NCI-H187 treated with DMSO at 0.1 percent for 48 hours (cell line): Measurements from ENCODE around the gene TUBD1.
A peak's percentile ranks its signal among the peaks of the same experiment; 100 is the strongest.
"Not testable (repeated sequence)": the region's sequence is repeated elsewhere in the genome, so short reads cannot be mapped to it uniquely, and the experiment has no call there.

ENCODE experiments used
- DNase-seq: peaks from one replicate; lab custom pipeline; 2025; lab: John Stamatoyannopoulos, UW

TUBD1 gene

DNA sequence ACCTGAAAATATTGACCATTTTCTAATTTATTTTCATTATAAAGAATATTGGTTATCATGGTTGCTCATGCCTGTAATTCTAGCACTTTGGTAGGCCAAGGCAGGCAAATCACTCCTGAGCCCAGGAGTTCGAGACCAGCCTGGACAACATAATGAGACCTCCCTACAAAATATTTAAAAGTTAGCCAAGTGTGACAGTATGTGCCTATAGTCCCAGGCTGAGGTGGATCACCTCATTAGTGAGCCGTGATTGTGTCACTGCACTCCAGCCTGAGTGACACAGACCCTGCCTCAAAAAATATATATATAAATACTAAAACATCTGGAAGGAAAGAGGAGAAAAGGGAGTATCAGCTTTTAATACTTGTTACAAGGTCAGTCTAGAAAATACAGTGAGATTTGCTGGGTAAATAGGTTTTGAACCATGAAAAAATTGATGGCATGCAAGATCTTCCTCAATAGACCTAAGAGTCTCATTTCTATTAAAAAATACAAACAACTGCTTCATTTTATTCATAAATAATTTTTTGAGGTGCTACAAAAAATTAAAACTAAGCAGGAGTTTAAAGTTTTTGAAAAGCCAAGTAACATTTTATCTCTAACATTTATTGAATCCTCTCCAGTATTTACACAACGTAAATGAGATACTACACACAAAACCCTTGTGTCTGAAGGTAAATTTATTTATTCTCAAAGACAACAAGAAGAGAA is 47.7 kb downstream of the TUBD1 start:
- no peak for DNase-seq

DNA sequence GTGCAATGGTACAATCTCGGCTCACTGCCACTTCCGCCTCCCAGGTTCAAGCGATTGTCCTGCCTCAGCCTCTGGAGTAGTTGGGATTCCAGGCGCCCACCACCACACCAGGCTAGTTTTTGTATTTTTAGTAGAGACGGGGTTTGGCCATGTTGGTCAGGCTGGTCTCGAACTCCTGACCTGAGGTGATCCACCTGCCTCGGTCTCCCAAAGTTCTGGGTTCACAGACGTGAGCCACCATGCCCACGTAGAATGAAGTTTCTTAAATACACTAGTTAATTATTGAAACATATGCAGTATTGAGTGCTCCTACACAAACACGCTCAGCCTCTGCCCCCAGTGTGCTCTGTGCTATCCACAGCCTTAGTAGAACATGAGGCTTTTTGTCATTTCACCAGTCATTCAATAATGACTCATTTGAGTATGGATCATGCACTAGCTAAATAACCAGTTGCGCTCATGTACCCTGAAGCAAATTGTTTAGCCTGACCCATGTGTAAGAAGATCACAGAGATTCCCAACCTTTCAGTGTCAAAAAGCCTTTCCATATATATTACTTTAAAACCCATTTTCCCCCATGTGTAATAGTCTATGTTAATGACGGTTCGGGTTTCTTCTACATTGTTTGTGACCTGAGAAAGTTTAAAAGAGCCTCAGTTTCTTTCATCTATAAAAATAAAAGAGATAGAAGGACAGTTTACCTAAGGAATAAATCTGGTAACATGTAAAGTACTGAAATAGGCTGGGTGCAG is 49.7 kb downstream of the TUBD1 start:
- DNase-seq, result no peak

DNA sequence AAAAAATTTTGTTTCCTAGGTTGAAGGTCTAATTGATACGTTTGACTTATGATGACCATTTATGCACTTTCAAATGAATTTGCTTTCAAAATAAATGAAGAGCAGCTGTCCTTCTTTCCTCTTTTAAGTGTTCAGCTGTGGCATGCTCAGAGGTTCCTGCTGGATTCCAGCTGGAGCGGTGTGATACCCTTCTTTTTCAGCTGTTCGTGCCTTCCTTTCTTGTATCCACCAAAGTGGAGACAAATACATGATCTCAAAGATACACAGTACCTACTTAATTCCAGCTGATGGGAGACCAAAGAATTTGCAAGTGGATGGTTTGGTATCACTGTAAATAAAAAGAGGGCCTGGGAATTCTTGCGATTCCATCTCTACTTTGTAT is 50.9 kb downstream of the TUBD1 start:
- DNase-seq, result not testable (repeated sequence)

DNA sequence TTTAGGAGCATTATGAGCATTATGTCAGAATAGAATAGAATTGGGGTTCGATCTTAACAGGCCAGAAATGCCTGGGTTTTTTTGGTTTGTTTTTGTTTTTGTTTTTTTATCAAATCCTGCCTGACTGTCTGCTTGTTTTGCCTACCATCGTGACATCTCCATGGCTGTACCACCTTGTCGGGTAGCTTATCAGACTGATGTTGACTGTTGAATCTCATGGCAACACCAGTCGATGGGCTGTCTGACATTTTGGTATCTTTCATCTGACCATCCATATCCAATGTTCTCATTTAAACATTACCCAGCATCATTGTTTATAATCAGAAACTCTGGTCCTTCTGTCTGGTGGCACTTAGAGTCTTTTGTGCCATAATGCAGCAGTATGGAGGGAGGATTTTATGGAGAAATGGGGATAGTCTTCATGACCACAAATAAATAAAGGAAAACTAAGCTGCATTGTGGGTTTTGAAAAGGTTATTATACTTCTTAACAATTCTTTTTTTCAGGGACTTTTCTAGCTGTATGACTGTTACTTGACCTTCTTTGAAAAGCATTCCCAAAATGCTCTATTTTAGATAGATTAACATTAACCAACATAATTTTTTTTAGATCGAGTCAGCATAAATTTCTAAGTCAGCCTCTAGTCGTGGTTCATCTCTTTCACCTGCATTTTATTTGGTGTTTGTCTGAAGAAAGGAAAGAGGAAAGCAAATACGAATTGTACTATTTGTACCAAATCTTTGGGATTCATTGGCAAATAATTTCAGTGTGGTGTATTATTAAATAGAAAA is 51.5 kb downstream of the TUBD1 start:
- DNase-seq, result not testable (repeated sequence)

DNA sequence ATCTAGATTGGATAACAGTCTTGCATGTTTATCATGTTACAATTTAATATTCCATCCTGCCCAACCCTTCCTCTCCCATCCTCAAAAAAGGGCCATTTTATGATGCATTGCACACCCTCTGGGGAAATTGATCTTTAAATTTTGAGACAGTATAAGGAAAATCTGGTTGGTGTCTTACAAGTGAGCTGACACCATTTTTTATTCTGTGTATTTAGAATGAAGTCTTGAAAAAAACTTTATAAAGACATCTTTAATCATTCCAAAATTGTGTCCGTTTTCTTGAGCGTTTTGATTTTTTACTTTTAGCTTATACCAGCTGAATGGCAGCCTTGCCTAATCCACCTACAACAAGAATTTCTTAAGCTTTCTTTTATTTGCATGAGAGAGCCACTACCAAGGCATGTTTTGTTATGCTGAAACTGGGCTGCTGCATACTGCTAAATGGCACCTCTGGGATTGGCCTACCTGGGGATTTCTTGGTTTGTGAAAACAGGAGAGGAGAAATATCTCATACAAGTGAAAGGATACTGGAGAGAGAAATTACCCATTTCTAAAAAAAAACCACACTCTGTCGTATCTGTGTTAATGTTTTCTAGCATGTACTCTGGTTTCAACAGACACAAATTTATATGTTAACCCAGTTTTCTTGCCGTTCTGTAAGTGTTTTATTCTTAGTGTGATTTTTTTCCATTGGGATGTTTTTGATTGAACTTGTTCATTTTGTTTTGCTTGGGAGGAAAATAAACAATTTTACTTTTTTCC is 52.2 kb downstream of the TUBD1 start:
- no peak for DNase-seq

DNA sequence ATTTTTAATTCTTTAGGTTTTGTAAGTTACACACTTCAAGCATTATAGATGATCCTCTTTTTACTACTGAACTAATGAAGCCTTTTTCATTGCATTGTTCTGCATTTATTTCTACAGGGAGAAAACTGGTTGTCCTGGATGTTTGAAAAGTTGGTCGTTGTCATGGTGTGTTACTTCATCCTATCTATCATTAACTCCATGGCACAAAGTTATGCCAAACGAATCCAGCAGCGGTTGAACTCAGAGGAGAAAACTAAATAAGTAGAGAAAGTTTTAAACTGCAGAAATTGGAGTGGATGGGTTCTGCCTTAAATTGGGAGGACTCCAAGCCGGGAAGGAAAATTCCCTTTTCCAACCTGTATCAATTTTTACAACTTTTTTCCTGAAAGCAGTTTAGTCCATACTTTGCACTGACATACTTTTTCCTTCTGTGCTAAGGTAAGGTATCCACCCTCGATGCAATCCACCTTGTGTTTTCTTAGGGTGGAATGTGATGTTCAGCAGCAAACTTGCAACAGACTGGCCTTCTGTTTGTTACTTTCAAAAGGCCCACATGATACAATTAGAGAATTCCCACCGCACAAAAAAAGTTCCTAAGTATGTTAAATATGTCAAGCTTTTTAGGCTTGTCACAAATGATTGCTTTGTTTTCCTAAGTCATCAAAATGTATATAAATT is 53.0 kb downstream of the TUBD1 start:
- DNase-seq, result no peak

DNA sequence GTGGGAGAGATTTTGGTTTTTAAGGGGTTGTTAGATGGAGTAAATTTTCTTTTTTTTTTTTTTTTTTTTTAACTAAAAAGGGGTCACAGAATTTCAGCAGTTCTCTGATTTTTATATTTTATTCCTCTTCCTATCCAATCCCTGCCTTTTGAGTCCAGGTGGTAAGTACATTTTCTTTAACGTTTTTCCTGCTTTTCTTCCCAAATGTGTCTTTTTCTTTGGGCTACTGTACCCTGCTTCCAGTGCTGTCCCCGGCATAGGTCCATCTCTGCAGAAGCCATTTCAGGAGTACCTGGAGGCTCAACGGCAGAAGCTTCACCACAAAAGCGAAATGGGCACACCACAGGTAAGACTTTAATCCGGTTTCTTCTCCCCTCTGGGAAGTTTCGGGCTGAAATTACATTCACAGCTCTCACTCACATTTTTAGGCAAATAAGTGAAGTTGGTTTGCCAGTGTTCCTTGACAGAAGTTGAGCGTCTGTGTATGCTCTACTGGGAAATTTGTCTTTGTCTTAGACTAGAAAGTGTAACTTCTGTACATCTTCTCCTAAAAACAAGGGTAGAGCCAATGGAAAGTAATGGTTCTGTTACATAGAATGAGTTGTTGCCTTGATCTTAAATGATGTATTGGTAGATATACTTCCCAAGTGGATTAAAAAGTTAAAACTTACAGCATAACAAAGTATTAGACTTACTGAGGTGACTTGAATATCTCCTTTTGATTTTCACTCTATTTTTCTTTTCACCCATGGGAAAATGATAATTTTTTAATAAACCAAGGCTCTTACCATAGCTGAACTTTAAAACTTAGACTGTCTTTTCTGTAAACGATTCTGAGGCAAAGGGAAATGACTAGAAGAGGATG is 54.5 kb downstream of the TUBD1 start:
- no peak for DNase-seq

DNA sequence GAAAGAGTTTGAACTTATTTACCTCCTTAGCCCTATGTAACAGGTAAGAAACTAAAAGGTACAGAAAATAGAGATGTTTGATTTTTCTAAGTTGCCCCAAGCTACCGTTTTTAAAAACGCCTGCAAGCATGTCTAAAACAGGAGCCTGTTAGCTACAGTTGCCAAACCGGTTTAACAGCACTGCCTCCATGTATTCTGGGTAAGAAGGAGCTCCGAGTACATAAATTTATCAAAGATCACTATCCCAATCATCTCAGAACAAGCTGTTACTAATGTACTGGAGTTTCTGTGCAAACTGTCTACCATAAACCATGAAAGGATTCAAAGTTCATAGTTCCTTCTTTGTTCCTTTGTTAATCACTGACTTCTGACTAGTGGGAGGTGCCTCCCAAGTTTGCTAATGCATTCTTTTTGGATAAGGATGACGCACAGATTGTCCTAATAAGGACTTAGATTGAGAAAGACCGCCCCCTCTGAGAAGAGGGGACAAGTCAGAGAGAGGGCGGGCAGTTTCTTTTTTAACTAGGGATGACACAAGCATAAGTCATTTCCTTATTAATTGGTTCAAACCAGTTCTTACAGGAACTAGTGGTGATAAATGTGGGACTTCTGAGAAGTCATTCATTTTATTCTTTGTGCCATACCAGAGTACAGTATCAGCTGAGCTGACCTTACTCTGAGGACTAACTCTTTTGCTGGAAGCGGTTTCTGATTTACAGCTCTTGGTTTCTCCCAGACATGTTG is 55.3 kb downstream of the TUBD1 start:
- no peak for DNase-seq

DNA sequence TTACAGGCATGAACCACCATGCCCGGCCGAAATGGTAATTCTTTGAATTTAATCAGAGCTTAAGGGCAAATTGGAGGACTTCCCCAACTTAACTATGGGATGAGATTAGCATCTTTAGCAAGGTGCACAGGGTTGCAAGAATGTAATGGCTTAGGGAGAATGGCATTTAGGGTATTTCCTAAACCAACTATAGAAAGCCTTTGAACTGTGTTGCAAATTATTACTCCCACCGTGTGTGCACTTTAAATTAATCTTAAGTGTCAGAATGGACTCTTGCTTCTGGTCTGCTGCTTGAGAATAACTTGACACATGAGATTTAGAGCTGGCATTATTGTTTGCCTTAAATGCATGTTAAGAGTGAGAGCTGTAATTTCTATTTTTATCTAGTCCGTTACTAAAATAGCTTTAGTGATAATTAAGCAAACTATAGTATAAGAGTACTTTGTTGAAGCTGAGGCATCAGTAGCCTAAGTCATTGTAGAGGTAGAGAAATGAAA is 59.8 kb downstream of the TUBD1 start:
- no peak for DNase-seq

DNA sequence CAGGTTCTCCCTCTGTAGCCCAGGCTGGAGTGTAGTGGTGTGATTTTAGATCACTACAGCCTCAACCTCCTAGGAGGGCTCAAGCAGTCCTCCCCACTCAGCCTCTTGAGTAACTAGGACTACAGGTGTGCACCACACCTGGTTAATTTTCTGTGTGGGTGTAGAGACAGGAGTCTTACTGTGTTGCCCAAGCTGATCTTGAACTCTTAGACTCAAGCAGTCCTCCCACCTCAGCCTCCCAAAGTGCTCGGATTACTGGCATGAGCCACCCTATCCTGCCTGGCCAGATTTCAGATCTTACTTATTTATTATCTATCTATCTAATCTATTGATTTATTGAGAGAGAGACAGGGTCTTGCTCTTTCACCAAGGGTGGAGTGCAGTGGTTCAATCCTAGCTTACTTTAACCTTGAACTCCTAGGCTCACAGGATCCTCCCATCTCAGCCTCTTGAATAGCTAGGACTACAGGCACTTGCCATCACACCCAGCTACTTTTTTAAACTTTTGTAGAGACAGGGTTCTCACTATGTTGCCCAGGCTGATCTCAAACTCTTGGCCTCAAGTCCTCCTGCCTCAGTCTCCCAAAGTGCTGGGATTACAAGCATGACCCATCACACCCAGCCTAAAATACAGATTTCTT is 61.8 kb downstream of the TUBD1 start:
- DNase-seq, result no peak

DNA sequence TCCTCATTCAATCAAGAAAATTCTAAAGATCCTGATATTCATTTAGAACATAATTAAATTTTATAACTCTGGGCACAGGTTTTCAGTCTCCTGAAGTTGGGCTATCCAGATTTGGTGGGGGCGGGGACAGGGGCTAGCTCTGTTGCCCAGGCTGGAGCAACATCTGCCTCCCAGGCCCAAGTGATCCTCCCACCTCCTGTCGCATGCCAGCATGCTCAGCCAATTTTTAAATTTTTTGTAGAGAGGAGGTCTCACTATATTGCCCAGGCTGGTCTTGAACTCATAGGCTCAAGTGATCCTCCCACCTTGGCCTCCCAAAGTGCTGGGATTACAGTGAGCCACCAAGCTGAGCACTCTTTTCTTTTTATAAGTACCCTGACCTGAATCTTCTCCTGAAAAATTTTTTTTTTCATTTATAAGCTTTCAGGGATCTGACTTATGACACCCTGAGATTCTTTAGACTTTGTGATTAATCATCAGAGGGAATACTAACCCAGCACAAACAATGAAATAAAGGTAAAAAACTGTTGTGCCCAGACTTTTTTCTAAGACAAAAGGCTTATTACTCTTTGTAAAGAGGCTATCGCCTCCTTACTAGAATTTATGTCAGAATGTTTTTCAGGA is 62.6 kb downstream of the TUBD1 start:
- no peak for DNase-seq

DNA sequence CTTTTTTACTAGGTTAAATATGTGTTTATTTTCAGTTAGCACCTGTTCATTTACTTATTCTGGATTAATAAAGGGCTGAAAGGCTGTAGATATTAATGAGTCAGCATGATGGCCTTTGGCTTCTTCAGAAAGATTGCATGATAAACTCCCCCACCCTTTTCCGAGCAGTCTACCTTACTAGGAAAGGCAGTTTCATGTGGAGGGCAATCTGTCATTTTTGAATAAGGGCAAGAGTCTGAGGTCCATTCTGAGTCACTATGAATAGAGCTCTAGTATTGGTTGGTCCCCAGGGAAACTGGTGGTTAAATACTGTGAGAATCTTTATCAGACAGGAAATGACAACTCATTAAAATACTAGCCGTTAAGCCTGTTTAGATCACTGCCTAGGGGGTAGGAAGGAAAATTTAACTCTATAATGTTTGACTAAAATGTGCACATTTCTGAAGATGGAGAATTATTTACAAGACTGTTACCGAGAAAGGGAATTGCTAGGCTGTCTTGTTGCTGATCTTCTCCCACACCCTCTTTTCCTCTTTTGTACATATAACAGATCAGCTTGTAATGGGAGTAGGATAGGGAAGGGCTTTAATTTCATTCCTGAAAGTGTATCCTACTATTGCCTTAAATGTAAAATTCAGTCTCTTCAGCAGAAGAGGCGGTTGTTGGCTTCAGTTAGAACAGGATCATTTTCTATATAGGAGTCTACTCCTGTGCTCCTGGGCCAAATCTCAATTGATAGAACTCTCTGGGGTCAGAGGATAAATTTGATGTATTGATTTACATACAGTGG is 63.3 kb downstream of the TUBD1 start:
- DNase-seq, result peak; percentile 8

DNA sequence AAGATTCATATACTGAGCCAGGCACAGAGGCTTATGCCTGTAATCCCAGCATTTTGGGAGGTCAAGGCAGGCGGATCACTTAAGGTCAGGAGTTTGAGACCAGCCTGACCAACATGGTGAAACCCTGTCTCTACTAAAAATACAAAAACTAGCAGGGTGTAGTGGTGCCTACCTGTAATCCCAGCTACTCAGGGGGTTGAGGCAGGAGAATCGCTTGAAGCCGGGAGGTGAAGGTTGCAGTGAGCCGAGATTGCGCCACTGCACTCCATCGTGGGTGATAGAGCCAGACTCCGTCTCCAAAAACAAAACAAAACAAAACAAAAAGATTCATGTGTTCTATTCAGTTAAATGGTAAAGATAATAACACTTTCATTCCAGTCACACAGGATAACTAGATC is 63.9 kb downstream of the TUBD1 start:
- not testable (repeated sequence) for DNase-seq

DNA sequence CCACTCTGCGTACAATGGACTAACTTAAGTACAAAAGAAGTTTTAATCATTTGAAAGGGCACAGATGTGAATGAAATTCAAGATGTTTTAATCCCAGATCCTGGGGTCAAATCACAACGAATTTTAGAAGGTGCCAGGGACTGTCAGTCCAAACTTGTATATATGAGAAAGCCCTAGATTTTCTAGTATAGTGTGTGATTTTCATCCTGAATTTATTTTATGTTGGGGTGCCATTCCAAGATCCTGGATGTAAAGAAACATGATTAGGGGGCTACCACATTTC is 64.3 kb downstream of the TUBD1 start:
- no peak for DNase-seq

DNA sequence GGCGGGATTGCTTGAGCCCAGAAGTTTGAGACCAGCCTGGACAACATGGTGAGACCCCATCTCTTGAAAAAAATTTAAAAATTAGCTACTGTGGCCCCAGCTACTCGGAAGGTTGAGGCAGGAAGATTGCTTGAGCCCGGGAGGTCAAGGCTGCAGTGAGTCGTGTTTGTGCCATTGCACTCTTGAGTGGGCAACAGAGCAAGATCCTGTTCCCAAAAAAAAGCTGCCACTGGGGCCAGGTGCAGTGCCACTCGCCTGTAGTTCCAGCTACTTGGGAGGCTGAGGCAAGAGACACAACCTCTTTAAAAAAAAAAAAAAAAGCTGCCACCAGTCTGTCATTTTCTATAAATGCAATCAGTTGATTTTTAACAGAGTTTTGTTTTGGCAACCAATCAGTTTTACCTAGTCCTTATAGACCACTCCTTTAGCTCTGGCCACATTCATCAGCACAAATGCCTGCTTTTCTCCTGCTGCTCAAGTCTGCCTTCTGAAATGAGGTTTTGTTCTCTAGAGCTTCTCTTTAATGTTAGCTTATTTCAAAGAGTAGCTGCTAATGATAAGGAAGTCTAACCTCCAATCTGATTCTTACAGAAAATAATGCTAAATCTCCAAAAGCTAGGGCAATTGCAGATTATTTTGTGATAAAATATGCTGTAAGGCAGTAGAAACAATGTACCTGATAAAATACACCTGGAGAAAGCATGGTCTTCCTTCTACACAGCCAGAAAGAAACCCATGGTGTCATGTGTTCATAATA is 64.8 kb downstream of the TUBD1 start:
- no peak for DNase-seq

DNA sequence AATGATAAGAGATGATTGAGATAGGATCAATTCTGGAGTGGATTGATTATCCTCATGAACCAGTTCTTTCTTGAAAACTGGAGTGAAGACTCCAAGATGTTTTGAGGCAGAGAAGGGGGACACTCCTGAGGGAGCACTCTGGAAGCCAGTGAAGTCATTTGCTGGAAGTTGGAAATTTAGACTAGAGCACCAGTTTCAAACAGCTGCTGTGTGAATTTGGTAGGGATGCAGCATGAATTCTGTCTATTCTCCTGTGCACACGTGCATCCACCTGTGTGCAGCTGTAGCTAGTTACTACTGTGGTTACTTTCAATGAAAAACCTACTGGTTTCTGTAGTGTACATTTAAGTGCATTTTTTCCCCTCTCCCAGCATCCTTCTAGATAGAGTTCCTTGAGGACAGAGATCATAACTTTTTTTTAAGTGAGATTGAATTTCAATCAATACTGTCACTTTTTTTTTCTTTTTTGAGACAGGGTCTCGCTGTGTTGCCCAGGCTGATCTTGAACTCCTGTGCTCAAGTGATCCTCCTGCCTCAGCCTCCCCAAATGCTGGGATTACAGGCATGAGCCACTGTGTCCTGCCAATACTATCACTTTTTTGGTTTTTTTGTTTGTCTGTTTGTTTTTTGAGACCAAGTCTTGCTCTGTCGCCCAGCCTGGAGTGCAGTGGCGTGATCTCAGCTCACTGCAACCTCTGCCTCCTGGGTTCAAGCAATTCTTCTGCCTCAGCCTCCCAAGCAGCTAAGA is 65.9 kb downstream of the TUBD1 start:
- DNase-seq, result no peak
